SU-DHL-6 (cell line): ENCODE results near the gene ASXL1.

ENCODE experiments used
- CTCF ChIP-seq: fragments of 200-600 bp; sonication (generic); IDR thresholded peaks from one replicate; pipeline ENCODE4 v1.5.1; 2017; ENCODE audit warnings: antibody characterized with exemption, mild to moderate bottlenecking, low read length, moderate library complexity; ENCODE audit not compliant: insufficient read depth, poor library complexity, severe bottlenecking
- EZH2phosphoT487 ChIP-seq: fragments of 200-600 bp; sonication (generic), shearing (Covaris generic); conservative IDR thresholded peaks from 2 replicates; pipeline ENCODE4 v1.6.1; 2018; ENCODE audit warnings: mild to moderate bottlenecking, antibody characterized with exemption, low read length, moderate library complexity, mixed read lengths

GRCh38 chr20:32320305-32320704, 37.8 kb upstream of the ASXL1 start:
- no peak for TF ChIP-seq CTCF
- TF ChIP-seq EZH2phosphoT487: no peak
